ENCODE measurements around the gene CMPK1.
A peak's percentile ranks its signal among the peaks of the same experiment; 100 is the strongest.
"Not testable (repeated sequence)": the region's sequence is repeated elsewhere in the genome, so short reads cannot be mapped to it uniquely, and the experiment has no call there.

The CMPK1 gene

DNA sequence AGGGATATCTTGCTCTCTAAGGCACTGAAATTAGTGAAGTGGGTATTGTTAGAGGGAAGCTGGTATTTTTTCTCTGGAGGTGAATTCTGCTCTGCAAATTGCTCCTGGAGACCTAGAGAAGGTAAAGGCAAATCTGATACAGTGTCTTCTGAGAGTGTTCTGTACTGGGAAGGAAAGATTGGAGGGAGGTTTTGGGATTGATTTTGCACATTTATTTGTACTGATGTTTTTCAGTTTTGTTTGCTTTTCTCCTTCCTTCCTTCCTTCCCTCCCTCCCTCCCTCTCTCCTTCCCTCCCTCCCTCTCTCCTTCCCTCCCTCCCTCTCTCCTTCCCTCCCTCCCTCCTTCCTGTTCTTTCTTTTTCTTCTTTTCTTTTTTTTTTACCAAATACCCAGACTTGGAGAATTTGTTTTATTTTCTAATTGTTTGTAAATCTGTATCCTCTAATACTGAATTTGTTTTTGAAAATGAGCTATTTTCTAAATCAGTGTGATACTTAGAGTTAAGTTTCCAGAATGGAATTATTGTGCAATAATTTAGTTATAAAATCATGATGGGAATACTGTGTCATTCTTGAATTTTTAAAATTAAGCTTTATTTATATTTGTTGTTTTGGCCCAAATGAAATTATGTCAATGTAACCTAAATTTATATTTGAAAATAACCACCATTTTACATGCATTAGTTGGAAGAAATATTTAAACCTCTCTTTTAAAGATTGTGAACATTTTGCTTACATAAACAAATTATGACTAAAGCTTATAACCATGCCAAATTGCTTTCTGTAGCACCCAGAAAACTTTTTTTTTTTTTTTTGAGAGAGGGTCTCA is 4.9 kb downstream of the CMPK1 start:
- no peak for DNase-seq (ENCODE audit: low read depth)

- DNase-seq (ENCODE audit: low read depth) = no peak
These were observed 6.6 kb downstream of the CMPK1 start for GRCh38 chr1:47340227-47340626.

GRCh38 chr1:47346979-47347378 is 13.4 kb downstream of the CMPK1 start:
- DNase-seq (ENCODE audit: low read depth) = not testable (repeated sequence)

DNA sequence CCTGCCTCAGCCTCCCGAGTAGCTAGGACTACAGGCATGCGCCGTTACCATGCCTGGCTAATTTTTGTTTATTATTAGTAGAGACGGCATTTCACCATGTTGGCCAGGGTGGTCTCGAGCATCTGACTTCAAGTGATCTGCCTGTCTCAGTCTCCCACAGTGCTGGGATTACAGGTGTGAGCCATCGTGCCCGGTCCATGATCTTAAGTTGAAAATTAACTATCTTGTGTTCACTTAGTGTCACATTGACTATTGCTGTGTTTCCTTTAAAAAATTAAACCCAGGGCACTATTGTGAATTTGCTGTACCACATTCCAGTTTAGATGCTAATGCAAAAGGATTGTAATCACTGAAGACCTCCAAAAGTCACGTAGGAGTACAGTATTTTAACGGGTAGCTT is 14.1 kb downstream of the CMPK1 start:
- DNase-seq (ENCODE audit: low read depth) = no peak

DNA sequence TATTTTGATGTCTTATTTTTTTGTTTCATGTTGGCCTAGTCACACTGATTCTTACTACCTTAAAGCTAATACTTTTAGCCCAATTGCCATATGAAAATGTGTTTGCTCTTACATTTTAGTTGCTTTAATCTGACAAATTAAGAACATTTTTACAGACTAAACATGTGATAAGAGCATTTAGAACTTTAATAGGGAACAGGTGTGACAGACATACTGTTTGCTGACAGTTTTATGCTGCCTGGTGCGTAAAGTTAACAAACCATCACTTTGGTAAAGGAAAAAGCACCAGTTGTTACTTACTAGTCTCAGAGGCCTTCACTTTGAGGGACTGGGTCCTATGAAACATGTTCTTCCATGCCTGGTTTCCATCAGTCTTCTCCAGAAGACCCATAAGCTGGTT is 14.7 kb downstream of the CMPK1 start:
- no peak for DNase-seq (ENCODE audit: low read depth)

GRCh38 chr1:47351305-47351704 is 17.7 kb downstream of the CMPK1 start:
- DNase-seq (ENCODE audit: low read depth) = peak; percentile 22

DNA sequence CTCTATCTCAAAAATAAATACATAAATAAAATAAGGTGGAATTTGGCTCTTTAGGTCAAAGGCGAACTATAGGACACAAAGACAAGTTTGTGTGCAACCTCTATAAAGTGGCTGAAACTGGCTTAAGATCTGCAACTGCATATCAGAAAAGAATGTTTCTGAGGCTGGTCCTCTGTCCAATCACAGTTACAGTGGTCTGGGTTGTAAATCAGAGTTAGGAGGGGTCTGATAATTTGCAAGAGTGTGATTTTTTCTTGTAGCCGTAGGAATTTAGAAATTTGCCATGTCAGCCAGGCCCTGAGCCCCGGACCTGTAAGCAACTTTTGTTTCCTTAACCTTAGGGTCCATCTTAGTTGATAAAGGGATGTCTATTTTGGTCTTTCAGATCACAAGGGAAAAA is 27.8 kb downstream of the CMPK1 start:
- no peak for DNase-seq (ENCODE audit: low read depth)

- DNase-seq (ENCODE audit: low read depth) = no peak
These were observed 29.2 kb downstream of the CMPK1 start for GRCh38 chr1:47362828-47363227.

DNA sequence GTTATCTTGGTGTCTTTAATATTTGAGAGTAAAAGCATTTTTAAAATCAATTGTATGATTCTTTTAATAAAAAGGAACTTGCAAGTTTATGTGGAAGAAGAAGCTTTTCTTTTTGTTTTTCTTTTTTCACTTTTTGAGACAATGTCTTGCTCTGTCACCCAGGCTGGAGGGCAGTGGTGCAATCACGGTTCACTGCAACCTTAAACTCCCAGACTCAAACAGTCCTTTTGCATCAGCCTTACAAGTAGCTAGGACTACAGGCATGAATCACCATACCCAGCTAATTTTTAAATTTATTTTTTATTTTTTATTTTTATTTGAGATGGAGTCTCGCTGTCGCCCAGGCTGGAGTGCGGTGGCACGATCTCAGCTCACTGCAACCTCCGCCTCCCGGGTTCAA is 34.1 kb downstream of the CMPK1 start:
- DNase-seq (ENCODE audit: low read depth) = no peak

DNA sequence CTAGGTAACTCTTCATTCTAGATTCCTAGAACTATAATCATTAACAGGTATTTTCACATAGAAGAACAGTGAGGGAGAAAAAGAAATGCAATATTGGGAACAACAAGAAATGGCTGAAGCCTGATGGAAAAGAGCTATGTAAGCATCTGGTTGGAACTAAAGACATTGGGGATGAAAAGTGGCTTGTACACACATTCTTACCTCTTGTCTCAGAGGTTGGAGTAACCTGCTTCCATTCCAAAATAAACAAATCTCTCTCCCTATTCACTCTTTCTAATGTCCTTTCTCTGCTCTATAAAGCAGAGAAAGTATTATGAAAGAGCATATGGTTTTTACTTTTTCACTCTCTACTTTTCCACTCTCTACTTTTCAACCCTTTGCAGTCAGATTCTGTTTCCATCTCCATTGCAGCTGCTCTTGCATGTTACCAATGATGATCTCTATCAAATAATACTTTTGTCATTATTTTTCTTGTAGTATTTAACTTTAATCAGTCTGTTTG is 37.5 kb downstream of the CMPK1 start:
- DNase-seq (ENCODE audit: low read depth) = no peak

GRCh38 chr1:47374501-47374900 is 40.9 kb downstream of the CMPK1 start:
- DNase-seq (ENCODE audit: low read depth) = no peak

- DNase-seq (ENCODE audit: low read depth) = no peak
These were observed 44.6 kb downstream of the CMPK1 start for GRCh38 chr1:47378147-47378546.

DNA sequence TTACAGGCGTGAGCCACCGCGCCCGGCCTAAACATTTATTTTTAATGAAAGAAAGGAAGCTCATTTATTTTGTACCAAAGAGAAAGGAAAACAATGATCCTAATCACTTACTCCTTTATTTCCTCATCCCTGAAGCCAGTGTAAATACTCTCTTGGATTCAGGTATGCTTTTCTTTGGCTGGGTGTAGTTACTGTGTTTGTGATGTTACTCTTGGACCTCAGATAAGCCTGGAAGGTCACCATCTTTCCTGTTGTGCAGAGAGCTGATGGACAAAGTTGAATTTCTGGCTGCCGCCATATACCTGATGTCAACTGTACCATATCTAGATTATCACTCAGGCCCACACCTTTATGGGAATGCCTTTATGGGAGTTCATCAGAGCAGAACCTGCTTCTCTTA is 47.1 kb downstream of the CMPK1 start:
- DNase-seq (ENCODE audit: low read depth) = no peak

- DNase-seq (ENCODE audit: low read depth) = no peak
These were observed 48.9 kb downstream of the CMPK1 start for GRCh38 chr1:47382399-47382983.

DNA sequence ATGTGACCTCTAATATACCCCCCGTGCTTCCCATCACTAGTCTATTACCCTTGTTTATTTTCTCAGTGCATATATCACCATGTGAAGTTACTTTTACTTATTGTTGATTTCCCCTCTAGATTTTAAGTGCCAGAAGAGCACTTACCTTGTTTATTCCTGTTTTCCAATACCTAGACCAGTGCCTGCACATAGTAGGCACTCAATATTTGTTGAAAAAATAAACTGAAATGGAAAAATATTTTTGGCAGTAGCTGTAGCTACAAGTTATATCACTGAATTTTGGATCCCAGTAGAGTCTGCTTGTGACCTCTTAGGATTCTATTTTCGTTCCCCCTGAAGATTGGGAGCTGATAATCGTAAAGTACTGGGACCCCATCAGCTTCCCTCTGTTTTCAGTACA is 50.5 kb downstream of the CMPK1 start:
- DNase-seq (ENCODE audit: low read depth) = no peak

- DNase-seq (ENCODE audit: low read depth) = no peak
These were observed 51.4 kb downstream of the CMPK1 start for GRCh38 chr1:47385020-47385419.

- no peak for DNase-seq (ENCODE audit: low read depth)
These were observed 52.7 kb downstream of the CMPK1 start for GRCh38 chr1:47386268-47386667.

GRCh38 chr1:47388030-47388890 is 54.7 kb downstream of the CMPK1 start:
- DNase-seq (ENCODE audit: low read depth) = no peak

DNA sequence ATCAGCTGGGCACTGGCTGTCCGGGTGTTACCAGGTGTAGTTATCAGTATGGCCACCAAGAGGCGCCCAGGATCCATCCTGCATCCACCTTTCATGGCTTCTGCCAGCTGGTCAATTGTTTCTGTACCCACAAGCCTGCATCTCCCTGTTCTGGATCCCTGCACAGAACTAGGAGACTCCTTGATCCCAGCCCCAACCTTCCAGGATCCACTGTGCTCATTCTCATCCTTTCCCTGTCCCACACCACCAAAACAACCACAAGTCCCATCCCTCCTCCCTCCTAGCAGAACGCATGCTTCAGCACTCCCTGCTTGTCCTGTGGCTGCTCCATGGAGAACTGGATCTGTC is 55.3 kb downstream of the CMPK1 start:
- DNase-seq (ENCODE audit: low read depth) = no peak

DNA sequence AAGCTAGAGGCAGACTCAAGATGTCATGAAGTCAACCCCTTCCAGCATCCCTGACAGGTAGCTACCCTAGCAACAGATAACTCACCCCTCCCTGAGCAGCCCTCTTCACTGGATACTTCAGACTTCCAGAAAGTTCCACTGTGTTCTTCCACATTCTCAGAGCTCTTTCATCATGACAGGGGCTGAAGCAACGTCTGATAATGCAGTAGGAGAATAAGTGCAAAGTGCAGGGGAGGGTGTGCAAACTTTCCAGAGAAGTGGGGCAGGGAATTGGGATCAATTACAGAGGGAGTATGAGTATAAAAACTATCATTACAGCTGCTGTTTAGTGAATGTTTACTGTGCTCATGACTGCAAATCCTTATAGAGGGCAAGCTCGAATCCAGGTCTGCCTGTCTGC is 56.1 kb downstream of the CMPK1 start:
- DNase-seq (ENCODE audit: low read depth) = no peak

DNA sequence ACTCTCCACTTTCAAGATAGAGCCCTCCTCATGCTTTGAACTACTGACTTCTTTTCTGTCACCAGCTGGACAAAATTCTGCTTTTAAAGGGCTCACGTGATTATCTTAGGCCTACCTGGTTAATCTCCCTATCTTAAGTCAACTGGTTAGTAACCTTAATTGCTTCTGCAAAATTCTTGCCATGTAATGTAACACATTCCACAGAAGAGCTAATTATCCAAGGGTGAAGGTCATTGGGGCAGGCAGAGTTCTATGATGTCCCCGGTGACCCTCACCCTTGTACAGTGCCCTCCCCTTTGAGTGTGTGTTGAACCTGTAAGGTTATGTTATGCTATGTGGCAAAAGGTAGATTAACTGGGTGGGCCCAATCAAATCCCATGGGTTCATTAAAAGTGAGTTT is 57.3 kb downstream of the CMPK1 start:
- no peak for DNase-seq (ENCODE audit: low read depth)

GRCh38 chr1:47393141-47393540 is 59.6 kb downstream of the CMPK1 start:
- DNase-seq (ENCODE audit: low read depth) = no peak

DNA sequence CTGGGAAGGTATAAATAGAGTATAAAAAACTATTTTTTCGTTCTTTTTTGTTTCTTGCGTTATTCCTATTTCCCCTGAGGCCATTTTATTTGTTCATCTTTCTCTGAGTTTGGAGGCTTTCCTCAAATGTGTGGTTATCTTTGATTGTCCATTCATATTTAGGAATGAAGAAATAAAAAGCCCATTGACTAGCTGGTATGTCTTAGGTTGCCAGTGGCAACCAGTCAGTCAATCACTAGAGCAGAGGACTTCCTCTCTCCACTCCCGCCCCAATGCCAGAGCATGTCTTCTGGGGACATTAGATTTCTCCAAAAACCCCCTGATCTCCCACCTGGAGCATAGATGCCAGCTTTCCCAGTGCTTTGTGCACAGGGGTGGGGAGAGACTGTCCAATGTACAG is 61.8 kb downstream of the CMPK1 start:
- no peak for DNase-seq (ENCODE audit: low read depth)
